ENCODE results near the gene BTBD19.
"Not testable (repeated sequence)": the region's sequence is repeated elsewhere in the genome, so short reads cannot be mapped to it uniquely, and the experiment has no call there.

Gene BTBD19

GRCh38 chr1:44808938-44809917 is 905 bp downstream of the BTBD19 start:
- DNase-seq (ENCODE audit: low read depth in 2 of 2) = peak; percentile 63 to 82

- DNase-seq (ENCODE audit: low read depth in 2 of 2) = no peak
Observed at GRCh38 chr1:44810101-44810761, 1.9 kb downstream of the BTBD19 start.

- not testable (repeated sequence) for DNase-seq (ENCODE audit: low read depth in 2 of 2)
Observed at GRCh38 chr1:44810762-44811105, 2.4 kb downstream of the BTBD19 start.

GRCh38 chr1:44811234-44811633 is 2.9 kb downstream of the BTBD19 start:
- no peak for DNase-seq (ENCODE audit: low read depth in 2 of 2)

- DNase-seq (ENCODE audit: low read depth in 2 of 2) = no peak
Observed at GRCh38 chr1:44812822-44813543, 4.7 kb downstream of the BTBD19 start.

GRCh38 chr1:44815926-44816325 is 7.6 kb downstream of the BTBD19 start:
- DNase-seq (ENCODE audit: low read depth in 2 of 2) = not testable (repeated sequence)

GRCh38 chr1:44817307-44817706 is 9.0 kb downstream of the BTBD19 start:
- no peak for DNase-seq (ENCODE audit: low read depth in 2 of 2)

- no peak for DNase-seq (ENCODE audit: low read depth in 2 of 2)
Observed at GRCh38 chr1:44817771-44818495, 9.6 kb downstream of the BTBD19 start.

GRCh38 chr1:44819196-44819607 is 10.9 kb downstream of the BTBD19 start:
- DNase-seq (ENCODE audit: low read depth in 2 of 2) = no peak

- peak in 1 of 2 donors; percentile 64 for DNase-seq (ENCODE audit: low read depth in 2 of 2)
Observed at GRCh38 chr1:44819608-44820327, 11.4 kb downstream of the BTBD19 start.

- DNase-seq (ENCODE audit: low read depth in 2 of 2) = no peak
Observed at GRCh38 chr1:44820328-44821239, 12.3 kb downstream of the BTBD19 start.

- DNase-seq (ENCODE audit: low read depth in 2 of 2) = no peak
Observed at GRCh38 chr1:44821240-44821715, 13.0 kb downstream of the BTBD19 start.

- no peak for DNase-seq (ENCODE audit: low read depth in 2 of 2)
Observed at GRCh38 chr1:44822131-44822701, 13.9 kb downstream of the BTBD19 start.

GRCh38 chr1:44822981-44823451 is 14.7 kb downstream of the BTBD19 start:
- DNase-seq (ENCODE audit: low read depth in 2 of 2) = no peak

GRCh38 chr1:44824392-44824791 is 16.1 kb downstream of the BTBD19 start:
- DNase-seq (ENCODE audit: low read depth in 2 of 2) = not testable (repeated sequence)

- no peak for DNase-seq (ENCODE audit: low read depth in 2 of 2)
Observed at GRCh38 chr1:44826375-44827196, 18.3 kb downstream of the BTBD19 start.

GRCh38 chr1:44827197-44828002 is 19.1 kb downstream of the BTBD19 start:
- DNase-seq (ENCODE audit: low read depth in 2 of 2) = no peak

All from stimulated activated CD4-positive, alpha-beta T cell treated with anti-CD3 and anti-CD28 coated beads, Interleukin-1b, Interleukin-23, amount 100 ng/mL, for 1 hour (primary cell).